Liver (tissue), 3 donors: ENCODE data around the gene DYNC2LI1.

Experiments used
- EGR1 ChIP-seq, 2 donors: IDR thresholded peaks; 2 replicates each; pipeline ENCODE4 v1.6.1; 2016 to 2018; ENCODE audit warnings: antibody characterized with exemption in 2 of 2, low read depth in 2 of 2
- FOXA2 ChIP-seq: IDR thresholded peaks from 2 replicates; pipeline ENCODE4 v1.6.1; 2016; ENCODE audit warnings: antibody characterized with exemption
- GABPA ChIP-seq, 2 donors: IDR thresholded peaks in 1 of 2; conservative IDR thresholded peaks in 1 of 2; 2 replicates each; pipeline ENCODE4 v1.6.1; 2016; ENCODE audit warnings: antibody characterized with exemption in 2 of 2, mild to moderate bottlenecking in 1 of 2, moderate library complexity in 1 of 2
- RAD21 ChIP-seq, 2 donors: IDR thresholded peaks; 2 replicates each; pipeline ENCODE4 v1.6.1; 2016; ENCODE audit warnings: antibody characterized with exemption in 2 of 2, mild to moderate bottlenecking in 2 of 2
- RXRA ChIP-seq, 2 donors: IDR thresholded peaks; 2 replicates each; pipeline ENCODE4 v1.6.1; 2017 to 2018; ENCODE audit warnings: antibody characterized with exemption in 2 of 2, mild to moderate bottlenecking in 1 of 2
- SP1 ChIP-seq: IDR thresholded peaks from 2 replicates; pipeline ENCODE4 v1.6.1; 2018; ENCODE audit warnings: antibody characterized with exemption, mild to moderate bottlenecking
- TAF1 ChIP-seq: conservative IDR thresholded peaks from 2 replicates; pipeline ENCODE4 v1.6.1; 2016; ENCODE audit warnings: antibody characterized with exemption, mild to moderate bottlenecking
- YY1 ChIP-seq: IDR thresholded peaks from 2 replicates; pipeline ENCODE4 v1.6.1; 2016; ENCODE audit warnings: antibody characterized with exemption, mild to moderate bottlenecking
- TF ChIP-seq, protein P1 (sequence below): fragments of 150-350 bp; IDR thresholded peaks from 2 replicates; pipeline ENCODE4 v1.5.1; 2017; ENCODE audit warnings: improper control_type of control experiment, low read depth, low read length; ENCODE audit not compliant: missing input control
- TF ChIP-seq, protein P2 (sequence below): IDR thresholded peaks from 2 replicates; pipeline ENCODE4 v1.6.1; 2016; ENCODE audit warnings: antibody characterized with exemption
- TF ChIP-seq, protein P3 (sequence below): IDR thresholded peaks from 2 replicates; pipeline ENCODE4 v1.6.1; 2016; ENCODE audit warnings: antibody characterized with exemption, mild to moderate bottlenecking
- TF ChIP-seq, protein P4 (sequence below): IDR thresholded peaks from 2 replicates; pipeline ENCODE4 v1.6.1; 2016; ENCODE audit warnings: antibody characterized with exemption
- donor health status: healthy.
- donor health status: healthy.

DNA sequence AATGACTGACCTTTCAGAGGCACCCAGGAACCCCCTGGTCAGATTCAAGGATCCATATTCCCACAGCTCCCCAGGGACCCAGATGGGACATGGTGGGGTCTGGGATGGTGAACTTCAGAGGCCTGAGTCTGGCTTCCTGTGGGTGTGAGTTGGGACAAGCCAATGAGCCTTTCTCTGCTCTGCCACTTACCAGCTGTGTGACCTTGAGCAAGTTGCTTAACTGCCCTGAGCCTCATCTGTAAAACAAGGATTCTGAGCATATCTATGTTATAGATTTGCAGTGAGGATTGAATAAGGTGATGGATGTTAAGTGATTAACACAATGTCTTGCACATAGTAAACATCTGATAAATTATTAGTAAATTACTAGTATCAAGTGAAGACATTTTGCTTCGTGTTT lies 71.3 kb downstream of the DYNC2LI1 start:
- TF ChIP-seq YY1 (no peak), SP1 (no peak), TAF1 (no peak), RXRA (IDR thresholded peaks at IDR 0.05) (no peak), EGR1 (IDR thresholded peaks at IDR 0.05; ENCODE audit: low read depth in 2 of 2) (no peak), RAD21 (IDR thresholded peaks at IDR 0.05) (no peak), GABPA (IDR thresholded peaks at IDR 0.05 in 1 of 2, conservative IDR thresholded peaks at IDR 0.05 in 1 of 2) (no peak), FOXA2 (no peak)
- TF ChIP-seq, protein P1, sequence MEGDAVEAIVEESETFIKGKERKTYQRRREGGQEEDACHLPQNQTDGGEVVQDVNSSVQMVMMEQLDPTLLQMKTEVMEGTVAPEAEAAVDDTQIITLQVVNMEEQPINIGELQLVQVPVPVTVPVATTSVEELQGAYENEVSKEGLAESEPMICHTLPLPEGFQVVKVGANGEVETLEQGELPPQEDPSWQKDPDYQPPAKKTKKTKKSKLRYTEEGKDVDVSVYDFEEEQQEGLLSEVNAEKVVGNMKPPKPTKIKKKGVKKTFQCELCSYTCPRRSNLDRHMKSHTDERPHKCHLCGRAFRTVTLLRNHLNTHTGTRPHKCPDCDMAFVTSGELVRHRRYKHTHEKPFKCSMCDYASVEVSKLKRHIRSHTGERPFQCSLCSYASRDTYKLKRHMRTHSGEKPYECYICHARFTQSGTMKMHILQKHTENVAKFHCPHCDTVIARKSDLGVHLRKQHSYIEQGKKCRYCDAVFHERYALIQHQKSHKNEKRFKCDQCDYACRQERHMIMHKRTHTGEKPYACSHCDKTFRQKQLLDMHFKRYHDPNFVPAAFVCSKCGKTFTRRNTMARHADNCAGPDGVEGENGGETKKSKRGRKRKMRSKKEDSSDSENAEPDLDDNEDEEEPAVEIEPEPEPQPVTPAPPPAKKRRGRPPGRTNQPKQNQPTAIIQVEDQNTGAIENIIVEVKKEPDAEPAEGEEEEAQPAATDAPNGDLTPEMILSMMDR, result no peak
- TF ChIP-seq, protein P2, sequence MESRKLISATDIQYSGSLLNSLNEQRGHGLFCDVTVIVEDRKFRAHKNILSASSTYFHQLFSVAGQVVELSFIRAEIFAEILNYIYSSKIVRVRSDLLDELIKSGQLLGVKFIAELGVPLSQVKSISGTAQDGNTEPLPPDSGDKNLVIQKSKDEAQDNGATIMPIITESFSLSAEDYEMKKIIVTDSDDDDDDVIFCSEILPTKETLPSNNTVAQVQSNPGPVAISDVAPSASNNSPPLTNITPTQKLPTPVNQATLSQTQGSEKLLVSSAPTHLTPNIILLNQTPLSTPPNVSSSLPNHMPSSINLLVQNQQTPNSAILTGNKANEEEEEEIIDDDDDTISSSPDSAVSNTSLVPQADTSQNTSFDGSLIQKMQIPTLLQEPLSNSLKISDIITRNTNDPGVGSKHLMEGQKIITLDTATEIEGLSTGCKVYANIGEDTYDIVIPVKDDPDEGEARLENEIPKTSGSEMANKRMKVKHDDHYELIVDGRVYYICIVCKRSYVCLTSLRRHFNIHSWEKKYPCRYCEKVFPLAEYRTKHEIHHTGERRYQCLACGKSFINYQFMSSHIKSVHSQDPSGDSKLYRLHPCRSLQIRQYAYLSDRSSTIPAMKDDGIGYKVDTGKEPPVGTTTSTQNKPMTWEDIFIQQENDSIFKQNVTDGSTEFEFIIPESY, result no peak
- TF ChIP-seq, protein P3, sequence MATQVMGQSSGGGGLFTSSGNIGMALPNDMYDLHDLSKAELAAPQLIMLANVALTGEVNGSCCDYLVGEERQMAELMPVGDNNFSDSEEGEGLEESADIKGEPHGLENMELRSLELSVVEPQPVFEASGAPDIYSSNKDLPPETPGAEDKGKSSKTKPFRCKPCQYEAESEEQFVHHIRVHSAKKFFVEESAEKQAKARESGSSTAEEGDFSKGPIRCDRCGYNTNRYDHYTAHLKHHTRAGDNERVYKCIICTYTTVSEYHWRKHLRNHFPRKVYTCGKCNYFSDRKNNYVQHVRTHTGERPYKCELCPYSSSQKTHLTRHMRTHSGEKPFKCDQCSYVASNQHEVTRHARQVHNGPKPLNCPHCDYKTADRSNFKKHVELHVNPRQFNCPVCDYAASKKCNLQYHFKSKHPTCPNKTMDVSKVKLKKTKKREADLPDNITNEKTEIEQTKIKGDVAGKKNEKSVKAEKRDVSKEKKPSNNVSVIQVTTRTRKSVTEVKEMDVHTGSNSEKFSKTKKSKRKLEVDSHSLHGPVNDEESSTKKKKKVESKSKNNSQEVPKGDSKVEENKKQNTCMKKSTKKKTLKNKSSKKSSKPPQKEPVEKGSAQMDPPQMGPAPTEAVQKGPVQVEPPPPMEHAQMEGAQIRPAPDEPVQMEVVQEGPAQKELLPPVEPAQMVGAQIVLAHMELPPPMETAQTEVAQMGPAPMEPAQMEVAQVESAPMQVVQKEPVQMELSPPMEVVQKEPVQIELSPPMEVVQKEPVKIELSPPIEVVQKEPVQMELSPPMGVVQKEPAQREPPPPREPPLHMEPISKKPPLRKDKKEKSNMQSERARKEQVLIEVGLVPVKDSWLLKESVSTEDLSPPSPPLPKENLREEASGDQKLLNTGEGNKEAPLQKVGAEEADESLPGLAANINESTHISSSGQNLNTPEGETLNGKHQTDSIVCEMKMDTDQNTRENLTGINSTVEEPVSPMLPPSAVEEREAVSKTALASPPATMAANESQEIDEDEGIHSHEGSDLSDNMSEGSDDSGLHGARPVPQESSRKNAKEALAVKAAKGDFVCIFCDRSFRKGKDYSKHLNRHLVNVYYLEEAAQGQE, result no peak
- TF ChIP-seq, protein P4, sequence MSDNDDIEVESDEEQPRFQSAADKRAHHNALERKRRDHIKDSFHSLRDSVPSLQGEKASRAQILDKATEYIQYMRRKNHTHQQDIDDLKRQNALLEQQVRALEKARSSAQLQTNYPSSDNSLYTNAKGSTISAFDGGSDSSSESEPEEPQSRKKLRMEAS, result no peak
